GM13976 (cell line): ENCODE measurements around the gene SLC16A1.
"Not testable (repeated sequence)": the region's sequence is repeated elsewhere in the genome, so short reads cannot be mapped to it uniquely, and the experiment has no call there.

Experiments used
- DNase-seq: peaks from one replicate; pipeline ENCODE4 v3.0.0; 2012; ENCODE audit warnings: low spot score
- in situ Hi-C: fragments of 300-500 bp; cut with MboI; formaldehyde crosslinking; loops from one replicate; pipeline ENCODE4 v1.12.0; 2022; ENCODE audit warnings: low sequenced_read_pairs, mixed read lengths, inconsistent platforms; ENCODE audit not compliant: unreplicated experiment
- TF ChIP-seq, protein P1 (sequence below): IDR thresholded peaks from 2 replicates; pipeline ENCODE4 v1.5.1; 2012; ENCODE audit warnings: borderline replicate concordance, mild to moderate bottlenecking; ENCODE audit not compliant: insufficient read depth; ENCODE audit errors: extremely low read depth, missing control alignments, control extremely low read depth

Gene SLC16A1

GRCh38 chr1:112901387-112901786, 54.6 kb downstream of the SLC16A1 start:
- no peak for DNase-seq
- TF ChIP-seq, protein P1, sequence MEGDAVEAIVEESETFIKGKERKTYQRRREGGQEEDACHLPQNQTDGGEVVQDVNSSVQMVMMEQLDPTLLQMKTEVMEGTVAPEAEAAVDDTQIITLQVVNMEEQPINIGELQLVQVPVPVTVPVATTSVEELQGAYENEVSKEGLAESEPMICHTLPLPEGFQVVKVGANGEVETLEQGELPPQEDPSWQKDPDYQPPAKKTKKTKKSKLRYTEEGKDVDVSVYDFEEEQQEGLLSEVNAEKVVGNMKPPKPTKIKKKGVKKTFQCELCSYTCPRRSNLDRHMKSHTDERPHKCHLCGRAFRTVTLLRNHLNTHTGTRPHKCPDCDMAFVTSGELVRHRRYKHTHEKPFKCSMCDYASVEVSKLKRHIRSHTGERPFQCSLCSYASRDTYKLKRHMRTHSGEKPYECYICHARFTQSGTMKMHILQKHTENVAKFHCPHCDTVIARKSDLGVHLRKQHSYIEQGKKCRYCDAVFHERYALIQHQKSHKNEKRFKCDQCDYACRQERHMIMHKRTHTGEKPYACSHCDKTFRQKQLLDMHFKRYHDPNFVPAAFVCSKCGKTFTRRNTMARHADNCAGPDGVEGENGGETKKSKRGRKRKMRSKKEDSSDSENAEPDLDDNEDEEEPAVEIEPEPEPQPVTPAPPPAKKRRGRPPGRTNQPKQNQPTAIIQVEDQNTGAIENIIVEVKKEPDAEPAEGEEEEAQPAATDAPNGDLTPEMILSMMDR = no peak
- in situ Hi-C loops = no loop called here

- in situ Hi-C loops = no loop called here
Measured at GRCh38 chr1:112896783-112897182, 59.2 kb downstream of the SLC16A1 start.

GRCh38 chr1:112894561-112895011, 61.4 kb downstream of the SLC16A1 start:
- TF ChIP-seq, protein P1 = no peak
- DNase-seq = no peak
- in situ Hi-C loops = no loop called here

More at GRCh38 chr1:112896783-112897182, 59.2 kb downstream of the SLC16A1 start:
- TF ChIP-seq, protein P1 = no peak
- no peak for DNase-seq

GRCh38 chr1:112894010-112894292, 62.0 kb downstream of the SLC16A1 start:
- in situ Hi-C loops = no loop called here

GRCh38 chr1:112893288-112894009, 62.5 kb downstream of the SLC16A1 start:
- in situ Hi-C loops = no loop called here
- TF ChIP-seq, protein P1 = no peak

More at GRCh38 chr1:112894010-112894292, 62.0 kb downstream of the SLC16A1 start:
- TF ChIP-seq, protein P1 = no peak
- no peak for DNase-seq

DNA sequence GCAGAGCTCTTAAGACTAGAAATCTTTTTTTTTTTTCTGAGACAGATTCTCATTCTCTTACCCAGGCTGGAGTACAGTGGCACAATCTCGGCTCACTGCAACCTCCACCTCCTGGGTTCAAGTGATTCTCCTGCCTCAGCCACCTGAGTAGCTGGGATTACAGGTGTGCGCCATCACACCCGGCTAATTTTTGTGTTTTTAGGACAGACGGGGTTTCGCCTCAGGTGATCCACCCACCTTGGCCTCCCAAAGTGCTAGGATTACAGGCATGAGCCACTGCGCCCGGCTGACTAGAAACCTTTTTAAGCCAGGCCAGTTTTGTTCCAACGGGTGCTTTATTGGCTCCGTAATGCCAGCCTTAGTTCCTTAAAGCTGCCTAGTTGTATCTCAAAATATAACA, 66.1 kb downstream of the SLC16A1 start:
- not testable (repeated sequence) for DNase-seq
- in situ Hi-C loops = loop anchor here (10.0 kb wide), 1 partner anchor 155 kb away; no protein-coding TSS in a partner anchor

More at GRCh38 chr1:112893288-112894009, 62.5 kb downstream of the SLC16A1 start:
- DNase-seq = no peak

DNA sequence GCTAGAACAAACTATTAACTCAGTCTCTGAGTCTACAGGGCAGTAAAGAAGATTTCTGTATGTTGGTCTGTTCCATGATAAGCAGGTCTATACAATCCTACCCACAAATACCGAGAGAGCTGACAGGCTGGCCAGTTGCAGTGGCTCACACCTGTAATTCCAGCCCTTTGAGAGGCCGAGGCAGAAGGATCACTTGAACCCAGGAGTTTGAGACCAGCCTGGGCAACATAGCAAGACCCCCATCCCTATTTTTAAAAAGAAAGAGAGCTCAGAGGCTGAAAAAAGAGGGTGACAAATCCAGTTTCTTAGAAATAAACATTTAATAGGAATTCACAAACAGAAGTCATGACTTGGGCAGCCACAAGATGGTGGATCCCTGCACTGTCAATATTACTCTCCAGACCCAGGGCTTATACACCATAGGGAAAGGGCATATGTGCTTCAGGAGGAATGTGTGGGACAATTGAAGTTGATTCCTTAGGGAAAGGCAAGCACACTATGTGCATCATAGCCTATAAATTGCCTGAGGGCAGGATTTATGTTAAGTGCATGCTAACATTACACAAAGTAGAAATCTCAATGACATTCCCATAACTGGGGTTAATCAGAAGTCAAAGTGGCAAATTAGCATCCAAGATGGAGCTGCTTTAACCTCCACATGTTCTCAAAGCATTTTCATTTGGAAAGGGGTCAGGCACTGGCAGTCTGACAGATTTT, 66.8 kb downstream of the SLC16A1 start:
- in situ Hi-C loops = loop anchor here (10.0 kb wide), 1 partner anchor 156 kb away; no protein-coding TSS in a partner anchor
- TF ChIP-seq, protein P1 = no peak
- DNase-seq = no peak
